ENCODE results near the gene GDAP1L1.

GDAP1L1 gene

DNA sequence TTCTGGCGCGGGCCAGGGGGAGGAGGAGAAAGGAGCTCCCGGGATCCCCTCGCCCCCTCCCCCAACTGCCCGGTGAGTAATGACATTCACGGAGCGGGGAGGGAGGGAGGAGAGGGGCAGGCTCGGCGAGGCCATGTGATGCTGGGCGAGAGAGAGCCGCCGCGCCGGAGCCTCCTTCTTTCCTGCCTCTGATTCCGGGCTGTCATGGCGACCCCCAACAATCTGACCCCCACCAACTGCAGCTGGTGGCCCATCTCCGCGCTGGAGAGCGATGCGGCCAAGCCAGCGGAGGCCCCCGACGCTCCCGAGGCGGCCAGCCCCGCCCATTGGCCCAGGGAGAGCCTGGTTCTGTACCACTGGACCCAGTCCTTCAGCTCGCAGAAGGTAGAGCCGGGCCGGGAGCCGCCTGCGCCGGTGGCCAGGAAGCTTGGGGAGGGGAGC lies at the start of gene GDAP1L1:
GDAP1L1 (plus strand) TSS at position 178 of the 441 bp plus-strand sequence; CDS start at position 205, 27 bp downstream.
- DNase-seq (ENCODE audit: low read depth) = no peak

DNA sequence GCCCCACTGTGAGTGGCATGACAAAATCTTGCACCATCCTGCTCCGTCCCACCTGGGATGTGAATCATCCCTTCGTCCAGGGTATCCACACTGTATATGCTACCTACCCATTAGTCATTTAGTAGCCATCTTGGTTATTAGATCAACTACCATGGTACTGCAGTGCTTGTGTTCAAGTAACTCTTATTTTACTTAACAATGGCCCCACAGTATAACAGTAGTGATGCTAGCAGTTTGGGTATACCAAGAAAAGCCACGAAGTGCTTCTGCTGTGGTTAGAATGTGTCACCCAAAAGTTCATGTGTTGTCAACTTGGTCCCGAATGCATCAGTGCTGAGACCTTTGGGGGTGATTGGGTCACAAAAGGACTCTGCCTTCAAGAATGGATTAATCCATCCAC lies 48.2 kb upstream of the GDAP1L1 start:
- no peak for DNase-seq (ENCODE audit: low read depth)

DNA sequence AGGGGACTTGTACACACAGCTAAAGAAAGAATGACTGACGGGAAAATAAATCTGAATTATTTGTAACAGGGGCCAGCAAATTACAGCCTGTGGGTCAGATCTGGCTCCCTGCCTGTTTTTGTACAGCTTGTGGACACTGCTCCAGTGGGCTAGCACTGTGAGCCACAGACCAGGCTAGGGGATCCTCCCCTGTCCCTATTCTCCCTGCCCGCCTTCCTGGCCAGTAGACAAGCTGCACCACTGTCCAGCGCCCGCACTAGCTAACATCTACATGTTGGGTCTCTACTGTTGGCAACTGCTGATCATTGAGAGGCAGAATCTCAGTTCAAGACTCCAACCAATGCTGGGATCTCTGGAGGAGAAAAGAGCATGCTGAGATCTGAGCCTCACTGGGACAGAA lies 47.2 kb upstream of the GDAP1L1 start:
- DNase-seq (ENCODE audit: low read depth) = no peak

DNA sequence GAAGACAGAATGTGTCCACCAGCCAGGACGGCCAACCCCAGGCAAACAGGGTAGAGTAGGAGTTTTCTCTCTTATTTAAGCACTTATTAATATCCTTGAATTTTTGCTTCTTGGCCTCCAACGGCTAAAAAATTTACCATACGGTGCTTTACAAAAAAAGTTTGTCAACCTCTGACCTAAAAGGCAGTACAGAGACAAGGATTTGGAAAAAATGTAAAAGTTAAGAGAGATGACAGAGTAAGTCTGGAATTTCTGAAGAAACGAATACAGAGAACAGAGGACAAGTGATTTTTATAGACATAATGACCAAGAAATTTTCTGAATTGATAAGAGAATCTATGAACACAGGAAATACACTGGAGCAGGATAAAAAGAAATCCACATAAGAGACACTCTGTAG lies 46.7 kb upstream of the GDAP1L1 start:
- no peak for DNase-seq (ENCODE audit: low read depth)

DNA sequence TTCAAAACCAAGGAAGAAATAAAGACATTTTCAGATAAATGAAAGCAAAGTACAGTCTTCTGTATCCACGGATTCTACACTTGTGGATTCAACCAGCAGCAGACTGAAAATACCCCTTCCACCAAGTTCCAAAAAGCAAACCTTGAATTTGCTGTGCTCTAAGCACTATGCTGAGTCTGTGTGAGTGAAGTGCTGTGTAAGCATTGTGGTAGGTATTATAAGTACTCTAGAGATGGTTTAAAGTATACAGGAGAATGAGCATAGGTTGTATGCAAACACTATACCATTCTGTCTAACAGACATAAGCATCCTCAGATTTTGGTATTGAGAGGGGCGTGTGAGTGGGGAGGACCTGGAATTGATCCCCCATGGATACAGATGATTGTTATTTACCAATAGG lies 46.1 kb upstream of the GDAP1L1 start:
- no peak for DNase-seq (ENCODE audit: low read depth)

DNA sequence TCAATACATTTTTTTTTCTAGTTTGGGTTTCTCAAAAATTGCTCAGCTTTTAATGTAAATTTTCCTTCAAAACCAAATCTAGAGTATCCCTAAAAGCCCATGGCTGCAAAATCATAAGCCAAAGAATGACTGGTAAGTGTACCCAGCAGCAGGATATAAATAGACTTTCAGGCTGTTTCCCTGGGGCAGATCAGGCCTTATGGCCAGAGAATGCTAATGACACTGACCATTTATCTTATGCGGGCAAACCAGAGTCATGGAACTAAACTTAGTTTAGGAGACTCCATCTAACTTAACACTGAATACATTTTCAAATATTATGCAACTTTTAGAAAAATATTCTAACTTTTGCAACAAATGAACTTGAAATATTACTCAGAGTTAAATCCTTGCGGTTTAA lies 43.9 kb upstream of the GDAP1L1 start:
- DNase-seq (ENCODE audit: low read depth) = no peak

DNA sequence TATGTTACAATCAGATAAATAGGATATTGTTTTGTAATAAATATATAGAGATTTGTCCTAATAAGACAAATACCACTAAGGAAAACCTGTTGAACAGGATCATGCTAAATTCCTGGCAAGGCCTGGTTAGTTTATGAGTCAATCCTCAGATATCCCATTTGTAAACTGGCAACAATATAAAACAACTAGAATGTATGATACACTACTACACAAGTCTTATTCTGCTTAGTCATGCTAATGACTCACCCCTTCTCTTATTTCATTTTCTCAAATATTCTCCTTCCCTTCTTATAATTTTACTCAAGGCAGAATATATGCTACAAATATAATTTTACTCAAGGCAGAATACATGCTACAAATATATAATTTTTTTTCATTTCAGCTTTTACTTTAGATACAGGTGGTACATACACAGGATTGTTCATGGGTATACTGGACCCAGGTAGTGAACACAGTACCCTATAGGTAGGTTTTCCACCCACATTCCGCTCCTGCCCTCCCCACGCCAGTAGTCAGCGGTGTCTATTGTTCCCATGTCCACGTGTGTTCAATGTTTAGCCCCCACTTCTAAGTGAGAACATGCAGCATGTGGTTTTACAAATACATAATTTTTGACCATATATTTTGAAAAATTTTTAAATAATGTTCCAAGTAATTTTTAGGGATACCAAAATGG lies 42.8 kb upstream of the GDAP1L1 start:
- DNase-seq (ENCODE audit: low read depth) = peak; percentile 83

DNA sequence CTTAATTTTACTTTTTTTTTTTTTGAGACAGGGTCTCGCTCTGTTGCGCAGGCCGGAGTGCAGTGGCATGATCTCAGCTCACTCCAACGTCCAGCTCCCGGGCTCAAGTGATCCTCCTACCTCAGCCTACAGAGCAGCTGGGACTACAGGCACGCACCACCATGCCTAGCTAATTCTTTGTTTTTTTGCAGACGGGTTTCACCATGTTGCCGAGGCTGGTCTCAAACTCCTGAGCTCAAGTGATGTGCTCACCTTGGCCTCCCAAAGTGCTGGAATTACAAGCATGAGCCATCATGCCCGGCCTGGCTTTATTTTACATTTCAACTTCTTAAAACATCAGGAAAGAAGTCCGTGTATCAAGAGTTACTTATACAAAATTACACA lies 42.3 kb upstream of the GDAP1L1 start:
- DNase-seq (ENCODE audit: low read depth) = no peak

DNA sequence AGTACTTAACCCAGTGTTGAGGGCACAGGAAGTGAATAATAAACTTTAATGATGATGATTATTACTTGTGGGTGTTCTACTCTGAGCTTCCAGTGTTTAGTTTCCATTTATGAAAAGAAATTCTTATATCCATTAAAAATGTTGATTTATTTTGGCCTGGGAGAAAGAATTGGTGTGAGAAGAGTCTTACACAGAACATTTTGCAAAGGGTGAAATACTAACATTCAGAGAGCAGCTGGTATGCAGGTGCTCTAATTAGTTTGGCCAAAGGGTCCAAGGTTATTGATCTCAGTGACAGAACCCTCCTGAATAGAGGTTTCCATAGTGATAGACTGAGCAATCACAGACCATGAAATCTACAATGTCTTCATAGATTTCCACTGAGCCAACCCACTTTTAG lies 41.0 kb upstream of the GDAP1L1 start:
- DNase-seq (ENCODE audit: low read depth) = no peak

DNA sequence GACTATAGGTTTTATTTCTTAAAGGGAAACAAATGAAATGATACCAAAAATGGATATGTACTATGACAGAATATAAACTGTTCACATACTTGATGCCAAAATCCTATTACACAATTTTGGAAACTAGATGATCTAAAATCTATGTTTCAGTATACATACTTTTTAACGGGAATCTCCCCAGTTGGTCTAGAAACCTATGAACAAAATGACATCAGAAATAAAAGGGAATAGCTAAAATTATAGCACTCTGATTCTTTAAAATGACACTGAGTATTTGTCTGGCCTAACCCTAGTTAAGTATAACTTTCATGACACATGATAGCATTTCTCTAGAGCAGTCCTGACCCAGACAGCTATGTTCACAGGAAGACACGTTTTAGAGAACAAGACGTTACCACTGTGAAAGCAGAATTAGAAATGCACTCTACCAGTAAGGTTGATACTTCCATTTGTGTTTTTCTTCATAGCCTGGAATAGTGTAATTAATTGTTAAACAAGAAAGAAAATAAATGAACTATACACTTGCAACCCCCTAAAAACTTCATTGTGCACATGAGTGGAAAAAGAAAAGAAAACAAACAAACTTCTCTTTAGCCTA lies 39.9 kb upstream of the GDAP1L1 start:
- no peak for DNase-seq (ENCODE audit: low read depth)

DNA sequence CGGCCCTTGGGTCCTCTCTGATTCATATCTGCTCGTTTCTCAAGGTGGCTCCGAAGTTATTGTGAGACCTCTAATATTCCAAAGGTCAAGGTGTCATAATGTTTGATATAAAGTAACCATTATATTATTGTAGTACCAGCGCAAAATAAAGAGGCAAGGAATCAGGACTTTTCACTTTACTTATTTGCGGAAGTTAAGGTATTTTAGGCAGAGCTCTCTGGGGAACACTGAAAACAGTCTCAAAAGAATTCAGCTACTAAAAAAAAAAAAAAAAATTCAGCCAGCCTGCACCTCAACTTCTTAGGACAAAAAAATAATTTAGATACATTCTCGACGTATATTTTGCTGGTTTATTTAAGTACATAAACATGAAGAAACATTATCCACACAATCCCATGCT lies 38.9 kb upstream of the GDAP1L1 start:
- no peak for DNase-seq (ENCODE audit: low read depth)

DNA sequence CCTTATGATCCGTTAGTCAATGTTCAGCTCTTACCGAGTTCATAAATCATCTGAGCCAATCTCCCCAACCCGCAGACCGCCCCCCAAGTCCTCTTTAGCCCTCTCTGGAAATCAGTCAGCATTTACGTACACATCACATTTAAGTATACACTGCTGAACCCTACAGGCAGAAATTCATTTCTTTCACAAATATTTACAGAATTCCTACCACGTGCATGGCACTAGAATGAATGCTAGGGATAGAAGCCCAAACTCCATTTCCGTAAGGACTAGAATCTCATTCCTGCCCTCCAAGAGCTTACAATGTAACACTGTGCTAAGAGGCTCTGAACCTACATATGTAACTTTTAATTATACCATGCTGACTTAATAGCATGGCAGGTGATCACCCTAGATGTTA lies 38.3 kb upstream of the GDAP1L1 start:
- DNase-seq (ENCODE audit: low read depth) = no peak

DNA sequence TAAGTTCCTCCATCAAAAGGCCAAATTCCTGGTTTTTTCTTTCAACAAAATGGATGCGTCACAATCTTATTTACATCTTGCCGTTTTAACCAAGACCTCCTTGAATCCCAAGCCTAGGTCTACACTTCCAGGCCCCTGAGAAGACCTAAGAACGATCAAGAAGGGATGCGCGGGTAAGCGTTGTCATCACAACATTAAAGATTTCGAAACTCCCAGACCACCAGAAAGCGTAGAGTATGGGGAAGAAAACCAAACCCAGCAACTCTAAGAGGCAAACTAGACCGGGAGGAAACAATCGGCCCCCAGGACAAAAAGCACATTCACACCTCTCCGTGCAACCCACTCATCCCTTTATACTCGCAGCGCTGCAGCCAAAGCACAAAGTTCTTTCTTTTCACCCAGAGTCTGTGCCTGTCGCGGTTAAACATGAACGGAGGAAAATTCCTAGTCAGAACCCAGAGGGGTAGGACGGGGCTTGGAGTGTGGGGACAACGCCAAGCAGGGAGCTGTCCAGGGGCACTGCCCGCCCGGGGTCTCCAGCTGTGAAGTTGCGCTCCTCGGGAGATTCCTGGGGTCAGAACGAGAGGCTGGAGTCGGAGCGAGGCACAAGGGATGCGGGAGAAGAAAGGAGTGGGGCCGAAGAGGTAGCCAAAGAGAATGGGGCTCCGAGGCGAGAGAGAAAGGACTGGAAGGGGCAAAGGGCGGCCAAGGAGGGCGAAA lies 37.3 kb upstream of the GDAP1L1 start:
- DNase-seq (ENCODE audit: low read depth) = no peak

DNA sequence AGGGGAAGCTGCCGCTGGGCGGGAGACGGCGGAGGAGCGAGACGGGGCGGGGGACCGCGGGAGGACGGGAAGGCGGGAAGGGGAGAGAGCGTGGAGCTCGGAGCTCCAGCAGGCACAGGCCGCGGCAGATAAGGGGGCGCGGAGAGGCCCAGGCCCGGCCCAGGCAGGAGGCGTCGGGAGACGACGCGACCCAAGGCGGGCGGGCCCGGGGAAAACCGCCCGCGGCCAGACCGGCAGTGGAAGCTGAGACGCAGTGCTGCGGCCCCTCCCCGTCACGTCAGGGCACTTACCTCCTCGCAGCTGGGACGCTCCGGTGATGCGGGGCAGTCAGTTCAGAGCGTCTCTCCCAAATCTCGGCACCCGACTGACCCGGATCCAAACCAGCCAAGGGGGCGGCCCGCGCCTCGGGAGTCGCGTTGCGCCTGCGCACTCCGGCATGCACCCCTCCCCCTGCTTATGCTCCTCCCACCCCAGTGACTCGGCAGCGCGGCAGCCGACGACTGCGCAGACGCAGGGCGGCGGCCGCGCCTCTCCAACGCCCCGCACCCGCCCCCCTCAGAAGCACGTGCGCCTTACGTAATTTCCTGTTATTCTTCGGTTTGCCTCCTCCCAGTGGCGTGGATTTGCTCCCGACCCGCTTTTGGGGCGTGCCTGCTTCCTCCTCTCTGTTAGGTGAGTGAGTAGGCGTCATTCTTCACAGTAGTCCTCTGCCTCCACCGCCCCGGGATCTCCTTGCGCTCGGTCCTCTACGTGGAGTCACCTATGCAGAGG lies 36.5 kb upstream of the GDAP1L1 start, which contains the start of gene OSER1:
OSER1 (minus strand) TSS at position 366 of the 771 bp plus-strand sequence. CDS start 3,814 bp downstream, outside the sequence.
- peak; percentile 95 for DNase-seq (ENCODE audit: low read depth)

DNA sequence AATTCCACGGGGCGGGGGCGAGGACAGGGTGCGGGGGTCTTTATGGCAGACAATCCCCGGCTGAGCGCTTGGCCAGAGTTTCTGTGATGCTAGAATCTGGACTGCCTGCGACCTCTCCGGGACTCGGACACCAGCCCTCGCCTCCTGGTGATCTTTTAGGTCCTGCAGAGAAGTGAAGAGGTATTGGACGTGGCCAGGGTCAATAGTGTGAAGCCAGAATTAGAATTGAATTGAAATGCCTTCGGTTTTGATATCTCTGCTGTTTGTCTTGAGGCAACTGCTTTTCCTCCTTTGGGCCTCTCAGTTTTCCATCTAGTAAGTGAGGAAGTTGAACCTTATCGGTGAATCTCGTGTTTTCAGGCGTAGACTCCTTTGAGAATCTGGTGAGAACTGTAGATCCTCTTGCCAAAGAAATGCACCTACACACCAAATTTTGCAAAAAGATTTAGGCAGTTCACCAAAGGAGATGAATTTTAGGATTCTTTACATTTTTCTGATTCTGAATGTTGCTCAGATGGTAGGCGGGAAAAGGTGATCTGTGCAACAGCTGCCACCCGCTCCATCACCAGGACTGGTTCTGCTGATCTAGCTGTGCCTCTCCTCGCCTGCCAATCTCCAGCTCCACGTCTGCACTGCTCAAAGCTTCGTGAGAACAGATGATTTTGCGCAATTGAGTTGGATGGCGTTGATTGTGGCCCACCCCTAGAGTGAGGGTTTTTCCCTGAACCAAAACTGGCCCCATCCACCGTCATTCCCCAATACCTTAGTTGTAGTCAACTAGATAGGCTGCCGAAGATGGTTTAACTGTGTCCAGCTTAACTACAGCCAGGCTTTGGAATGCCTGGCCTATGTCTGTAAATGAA lies 35.7 kb upstream of the GDAP1L1 start:
- no peak for DNase-seq (ENCODE audit: low read depth)

DNA sequence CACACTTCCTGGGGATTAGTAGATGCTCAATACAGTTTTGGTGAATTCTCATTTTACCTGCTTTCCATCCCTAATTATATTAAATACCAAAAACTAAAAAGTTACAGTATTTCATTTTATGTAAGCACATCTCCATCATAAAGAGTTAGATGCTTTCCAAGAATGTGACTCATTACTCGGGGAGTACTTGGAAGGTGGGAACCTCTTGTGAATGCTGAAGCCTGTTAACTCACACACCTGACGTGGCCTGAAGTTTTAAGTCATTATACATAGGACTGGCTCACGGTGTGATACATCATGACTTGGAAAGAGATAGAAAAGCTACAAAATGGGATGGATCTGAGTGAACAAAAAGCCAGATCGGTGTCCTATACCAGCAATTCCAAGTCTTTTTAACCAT lies 34.3 kb upstream of the GDAP1L1 start:
- no peak for DNase-seq (ENCODE audit: low read depth)

DNA sequence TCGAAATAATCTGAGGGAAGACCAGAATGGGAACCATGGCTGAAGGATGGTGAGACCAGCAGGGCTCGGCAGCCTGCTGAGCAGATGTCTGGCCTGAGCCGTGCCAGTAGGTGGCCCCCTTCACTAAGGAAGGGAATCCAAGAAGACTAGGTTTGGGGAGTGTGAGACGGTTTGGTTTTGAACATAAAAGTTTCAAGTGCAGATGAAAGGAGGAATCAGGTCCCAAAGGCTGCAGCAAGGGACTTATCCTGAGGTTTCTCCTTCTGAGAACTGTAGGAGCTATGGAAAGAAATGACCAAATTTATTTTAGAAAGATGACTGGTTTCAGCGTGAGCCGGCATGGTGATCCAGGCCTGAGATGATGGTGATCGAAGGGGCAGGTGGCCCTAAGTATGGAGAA lies 32.0 kb upstream of the GDAP1L1 start:
- DNase-seq (ENCODE audit: low read depth) = peak; percentile 48

DNA sequence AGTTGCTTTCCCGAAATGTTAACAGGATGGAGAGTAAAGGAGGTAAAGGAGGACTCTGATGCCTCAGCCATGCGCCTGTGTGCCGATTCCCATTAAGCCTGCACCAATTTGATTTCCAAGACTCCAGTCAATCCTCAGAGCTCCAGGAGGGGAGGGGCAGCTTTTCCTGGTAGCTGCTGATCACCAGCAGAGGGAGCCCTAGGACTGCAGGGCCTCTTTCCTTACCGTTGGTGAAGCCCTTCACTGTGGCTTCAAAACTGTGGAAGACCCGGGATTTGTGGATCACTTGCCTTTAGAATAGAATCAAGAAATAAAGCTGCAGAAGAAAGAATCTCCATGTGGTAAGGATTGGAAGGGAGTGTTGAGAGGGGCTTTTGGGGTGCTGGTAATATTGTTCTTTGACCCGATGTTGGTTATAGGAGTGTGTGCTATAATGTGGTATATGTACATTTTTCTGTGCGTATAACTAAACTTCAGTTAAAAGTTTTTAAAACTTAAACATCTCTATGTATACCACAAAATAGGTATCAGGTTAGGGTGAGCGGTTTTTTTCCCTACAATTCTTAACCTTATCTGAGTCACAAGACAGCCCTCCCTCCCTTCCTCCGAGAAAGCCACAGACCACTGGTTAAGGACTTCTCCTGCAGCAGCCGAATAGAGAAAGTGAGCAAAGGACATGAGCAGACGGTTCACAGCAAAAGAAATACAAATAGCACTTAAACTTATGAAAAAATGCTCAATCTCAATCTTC lies 29.6 kb upstream of the GDAP1L1 start:
- DNase-seq (ENCODE audit: low read depth) = peak; percentile 44

DNA sequence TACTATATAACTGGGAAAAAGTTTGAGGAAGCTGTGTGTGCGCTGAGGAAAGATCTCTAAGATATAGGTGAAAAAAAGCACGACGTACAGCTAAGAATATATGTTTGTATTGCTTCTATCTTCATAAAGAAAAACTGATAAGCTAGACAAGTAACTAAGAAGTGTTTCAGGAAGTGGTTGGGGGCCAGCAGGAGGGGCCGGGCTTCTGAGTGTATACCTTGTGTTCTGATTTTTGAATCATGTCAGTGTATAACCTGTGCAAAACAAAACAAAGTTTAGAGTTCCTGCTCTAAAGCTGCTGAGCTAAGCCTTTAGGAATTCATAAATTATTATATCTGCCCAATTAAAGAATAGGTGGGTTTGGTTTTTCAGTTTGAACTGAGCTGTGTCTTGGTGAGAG lies 28.7 kb upstream of the GDAP1L1 start:
- no peak for DNase-seq (ENCODE audit: low read depth)

DNA sequence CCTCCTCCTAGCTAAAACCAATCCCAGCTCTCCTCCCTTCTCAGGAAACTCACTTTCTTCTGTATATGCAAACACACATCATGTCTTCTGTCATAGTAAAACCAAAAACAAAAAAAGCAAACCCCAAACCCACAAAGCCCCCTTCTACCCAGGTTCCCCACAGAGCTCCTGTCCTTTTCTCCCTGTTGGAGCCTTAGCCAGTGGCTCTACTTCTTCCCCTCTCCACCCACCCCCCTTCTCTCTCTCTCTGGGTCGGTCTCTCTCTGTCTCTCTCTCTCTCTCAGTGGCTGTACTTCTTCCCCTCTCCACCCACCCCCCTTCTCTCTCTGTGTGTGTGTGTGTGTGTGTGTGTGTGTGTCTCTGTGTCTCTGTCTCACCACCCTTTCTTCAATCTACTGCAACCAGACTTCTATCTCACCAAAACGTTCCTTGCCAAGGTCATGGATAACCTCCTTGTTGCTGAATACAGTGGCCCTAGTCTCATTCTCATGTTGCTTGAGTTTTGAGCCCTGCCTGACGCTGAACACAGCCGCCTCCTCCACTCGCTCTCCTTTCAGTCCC lies 27.9 kb upstream of the GDAP1L1 start:
- DNase-seq (ENCODE audit: low read depth) = no peak

Measured in stromal cell of bone marrow (primary cell).